ENCODE results near the gene SLC23A2.

- TF ChIP-seq CTCF (IDR thresholded peaks at IDR 0.05), result no peak
- no peak for TF ChIP-seq TAF1 (IDR thresholded peaks at IDR 0.05; ENCODE audit: borderline replicate concordance, low read depth, low read length)
- TF ChIP-seq RAD21 (IDR thresholded peaks at IDR 0.05; ENCODE audit: low read length), result no peak
- TF ChIP-seq ELF1 (IDR thresholded peaks at IDR 0.05), result no peak
- TF ChIP-seq SMC3 (IDR thresholded peaks at IDR 0.05; ENCODE audit: low read depth, low read length), result no peak
- no peak for TF ChIP-seq YY1 (IDR thresholded peaks at IDR 0.05; ENCODE audit: low read depth)
- no peak for TF ChIP-seq IRF3 (IDR thresholded peaks at IDR 0.05; ENCODE audit: low read depth, low read length)
- TF ChIP-seq RFX5 (IDR thresholded peaks at IDR 0.05; ENCODE audit: low read length), result no peak
- no peak for TF ChIP-seq SIN3A (IDR thresholded peaks at IDR 0.05; ENCODE audit: borderline replicate concordance, low read depth, low read length)
- TF ChIP-seq EP300 (IDR thresholded peaks at IDR 0.05; ENCODE audit: borderline replicate concordance in 1 of 2, low read depth in 1 of 2, low read length in 1 of 2), result no peak
- TF ChIP-seq EZH2phosphoT487 (IDR thresholded peaks at IDR 0.05; ENCODE audit: borderline replicate concordance, low read depth), result no peak
- TF ChIP-seq FOXJ3 (CRISPR knock-in tag; IDR thresholded peaks at IDR 0.05), result no peak
- TF ChIP-seq JUND (IDR thresholded peaks at IDR 0.05), result no peak
- no peak for TF ChIP-seq REST (IDR thresholded peaks at IDR 0.05; ENCODE audit: low read depth, low read length)
These were observed 191.6 kb downstream of the SLC23A2 start for GRCh38 chr20:4809707-4810106.
